HUES6 (cell line): ENCODE measurements around the gene DBNDD1.
"Not testable (repeated sequence)": the region's sequence is repeated elsewhere in the genome, so short reads cannot be mapped to it uniquely, and the experiment has no call there.

Source experiments
- H3K27ac ChIP-seq: 2 replicates; pipeline ENCODE4 v1.7.0; 2013; ENCODE audit warnings: low read depth, mild to moderate bottlenecking, low read length, inconsistent platforms
- H3K27me3 ChIP-seq: 2 replicates; pipeline ENCODE4 v1.6.1; 2013; ENCODE audit warnings: low read length; ENCODE audit not compliant: control insufficient read depth, insufficient read depth
- H3K36me3 ChIP-seq: 2 replicates; pipeline ENCODE4 v1.6.1; 2013; ENCODE audit warnings: low read length; ENCODE audit not compliant: control insufficient read depth, insufficient read depth
- H3K4me1 ChIP-seq: 2 replicates; pipeline ENCODE4 v1.6.1; 2013; ENCODE audit warnings: low read length; ENCODE audit not compliant: control insufficient read depth, insufficient read depth
- H3K4me3 ChIP-seq: 2 replicates; pipeline ENCODE4 v1.5.1; 2013; ENCODE audit warnings: low read depth, low read length
- H3K9ac ChIP-seq: one replicate; pipeline ENCODE4 v1.6.1; 2013; ENCODE audit warnings: mild to moderate bottlenecking, low read length
- H3K9me3 ChIP-seq: 2 replicates; pipeline ENCODE4 v1.6.1; 2013; ENCODE audit warnings: low read depth, low read length; ENCODE audit not compliant: control insufficient read depth, insufficient read depth

The DBNDD1 gene

GRCh38 chr16:90010676-90011507 lies 8.4 kb downstream of the DBNDD1 start:
- Histone ChIP-seq H3K9ac (no peak overlapping the region), H3K27ac (no peak overlapping the region), H3K27me3 (no peaks in the 10 kb centered on the region), H3K4me1 (peaks cover 9% of the 10 kb centered on the region; the same call in 1 of the 2 replicates), H3K4me3 (no peak overlapping the region), H3K9me3 (no peaks in the 10 kb centered on the region), H3K36me3 (peaks cover 37% of the 10 kb centered on the region)

DNA sequence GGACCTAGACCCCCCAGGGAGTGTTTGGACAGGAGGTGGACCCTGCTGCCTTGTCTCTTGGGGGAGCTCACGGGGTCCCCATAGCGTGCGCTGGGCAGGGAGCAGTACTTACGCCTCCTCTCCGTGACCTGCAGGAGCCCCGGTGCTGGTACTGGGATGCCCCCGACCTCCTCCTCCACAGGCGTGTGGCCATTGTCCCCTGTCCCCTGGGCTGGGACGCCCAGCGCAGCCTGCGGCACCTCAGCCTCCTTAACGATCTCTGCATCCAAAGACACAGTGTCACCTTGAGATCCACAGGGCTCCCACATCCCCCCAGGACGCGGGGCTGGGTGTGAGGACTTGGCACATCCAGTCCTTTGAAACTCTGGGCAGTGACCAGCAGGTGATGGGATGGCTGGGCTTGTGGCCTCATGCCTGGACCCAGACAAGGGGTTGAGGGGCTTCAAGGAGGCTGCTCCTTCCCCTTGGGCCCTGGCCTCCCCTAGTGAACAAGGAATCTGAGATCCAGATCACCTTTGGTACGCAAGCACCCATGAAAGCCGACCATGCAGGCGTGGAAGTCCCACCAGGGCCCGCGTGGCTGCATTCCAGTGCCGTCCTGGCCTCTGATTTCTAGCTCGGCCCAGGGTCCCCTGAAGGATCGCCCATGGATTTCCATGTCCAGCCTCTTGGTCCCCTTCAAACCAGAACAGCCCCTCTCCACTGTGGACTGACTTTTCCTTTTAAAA lies 9.9 kb downstream of the DBNDD1 start:
- Histone ChIP-seq H3K36me3 (peaks cover 36% of the 10 kb centered on the region), H3K4me1 (peaks cover 9% of the 10 kb centered on the region; the same call in 1 of the 2 replicates), H3K27ac (no peak overlapping the region), H3K27me3 (no peaks in the 10 kb centered on the region), H3K9ac (no peak overlapping the region), H3K9me3 (no peaks in the 10 kb centered on the region), H3K4me3 (no peak overlapping the region)

DNA sequence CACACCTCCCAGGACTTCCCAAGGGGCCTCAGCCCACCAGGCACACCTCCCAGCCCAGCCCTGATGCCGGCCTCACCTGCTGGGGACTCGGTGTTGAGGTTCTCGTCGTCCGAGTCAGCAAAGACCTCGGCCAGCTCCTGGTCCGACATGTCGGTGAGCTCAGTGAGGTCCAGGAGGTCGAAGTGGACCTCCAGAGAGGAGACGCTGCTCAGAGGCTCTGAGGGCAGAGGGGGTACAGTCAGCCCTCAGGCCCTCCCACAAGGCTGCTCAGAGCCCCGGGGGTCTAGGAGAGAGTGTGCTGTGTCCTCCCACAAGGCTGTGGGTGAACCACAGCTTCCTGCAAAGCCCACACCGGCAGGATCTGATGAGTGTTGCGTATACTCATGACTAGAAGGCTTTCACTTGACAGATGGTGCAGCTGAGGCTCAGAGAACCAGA lies 10.5 kb downstream of the DBNDD1 start:
- peaks cover 36% of the 10 kb centered on the region for H3K36me3 ChIP-seq
- H3K4me3 ChIP-seq = no peak overlapping the region
- H3K27me3 ChIP-seq = no peaks in the 10 kb centered on the region
- H3K27ac ChIP-seq = no peak overlapping the region
- H3K9ac ChIP-seq = no peak overlapping the region
- H3K9me3 ChIP-seq = no peaks in the 10 kb centered on the region
- peaks cover 9% of the 10 kb centered on the region; the same call in 1 of the 2 replicates for H3K4me1 ChIP-seq

DNA sequence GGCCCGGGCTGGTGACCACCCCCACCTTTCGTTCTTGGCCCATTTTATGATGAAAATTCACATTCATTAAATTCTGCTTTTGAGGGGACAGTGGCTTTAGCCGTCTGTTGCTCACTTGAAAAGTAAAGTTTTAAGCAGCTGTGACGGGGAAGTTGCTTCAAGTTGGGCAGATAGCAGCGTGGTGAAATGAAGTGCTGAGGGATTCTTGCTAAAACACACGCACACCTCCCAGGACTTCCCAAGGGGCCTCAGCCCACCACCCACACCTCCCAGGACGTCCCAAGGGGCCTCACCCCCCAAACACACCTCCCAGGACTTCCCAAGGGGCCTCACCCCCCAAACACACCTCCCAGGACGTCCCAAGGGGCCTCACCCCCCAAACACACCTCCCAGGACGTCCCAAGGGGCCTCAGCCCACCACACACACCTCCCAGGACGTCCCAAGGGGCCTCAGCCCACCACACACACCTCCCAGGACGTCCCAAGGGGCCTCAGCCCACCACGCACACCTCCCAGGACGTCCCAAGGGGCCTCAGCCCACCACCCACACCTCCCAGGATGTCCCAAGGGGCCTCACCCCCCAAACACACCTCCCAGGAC lies 11.5 kb downstream of the DBNDD1 start:
- not testable (repeated sequence) for H3K4me3 ChIP-seq, H3K27me3 ChIP-seq, H3K27ac ChIP-seq, H3K9me3 ChIP-seq, H3K4me1 ChIP-seq, H3K9ac ChIP-seq
- H3K36me3 ChIP-seq = peaks cover 31% of the 10 kb centered on the region

DNA sequence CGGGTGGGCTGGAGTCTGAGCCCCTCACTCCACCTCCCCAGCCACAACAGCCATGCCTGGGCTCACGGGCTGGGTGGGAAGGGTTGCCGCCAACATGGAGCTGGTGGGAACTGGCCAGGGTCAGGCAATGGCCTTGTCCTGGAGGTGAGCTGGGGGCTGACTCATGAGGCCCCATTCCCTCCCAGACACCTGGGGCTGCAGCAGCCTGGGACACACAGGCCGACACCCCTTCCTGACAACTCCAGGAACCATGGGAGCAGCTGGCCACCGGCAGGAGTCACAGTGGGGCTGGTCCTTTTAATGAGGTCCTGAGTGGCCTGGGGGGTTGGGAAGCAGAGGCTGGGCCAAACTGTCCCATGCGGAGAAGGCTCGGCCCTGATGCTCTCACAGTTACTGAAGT lies 12.2 kb downstream of the DBNDD1 start:
- no peak overlapping the region for H3K4me3 ChIP-seq
- peaks cover 29% of the 10 kb centered on the region for H3K36me3 ChIP-seq
- no peaks in the 10 kb centered on the region for H3K27me3 ChIP-seq
- H3K27ac ChIP-seq = no peak overlapping the region
- H3K9me3 ChIP-seq = no peaks in the 10 kb centered on the region
- H3K4me1 ChIP-seq = peaks cover 8% of the 10 kb centered on the region; the same call in 1 of the 2 replicates
- H3K9ac ChIP-seq = no peak overlapping the region

GRCh38 chr16:90005956-90006663 lies 13.1 kb downstream of the DBNDD1 start:
- Histone ChIP-seq H3K36me3 (peaks cover 26% of the 10 kb centered on the region), H3K4me1 (no peaks in the 10 kb centered on the region), H3K4me3 (no peak overlapping the region), H3K27ac (no peak overlapping the region), H3K27me3 (no peaks in the 10 kb centered on the region), H3K9me3 (no peaks in the 10 kb centered on the region), H3K9ac (no peak overlapping the region)

GRCh38 chr16:90004577-90004976 lies 14.7 kb downstream of the DBNDD1 start:
- Histone ChIP-seq H3K36me3 (peaks cover 26% of the 10 kb centered on the region), H3K4me3 (no peak overlapping the region), H3K27ac (no peak overlapping the region), H3K4me1 (no peaks in the 10 kb centered on the region), H3K27me3 (no peaks in the 10 kb centered on the region), H3K9me3 (no peaks in the 10 kb centered on the region), H3K9ac (no peak overlapping the region)

DNA sequence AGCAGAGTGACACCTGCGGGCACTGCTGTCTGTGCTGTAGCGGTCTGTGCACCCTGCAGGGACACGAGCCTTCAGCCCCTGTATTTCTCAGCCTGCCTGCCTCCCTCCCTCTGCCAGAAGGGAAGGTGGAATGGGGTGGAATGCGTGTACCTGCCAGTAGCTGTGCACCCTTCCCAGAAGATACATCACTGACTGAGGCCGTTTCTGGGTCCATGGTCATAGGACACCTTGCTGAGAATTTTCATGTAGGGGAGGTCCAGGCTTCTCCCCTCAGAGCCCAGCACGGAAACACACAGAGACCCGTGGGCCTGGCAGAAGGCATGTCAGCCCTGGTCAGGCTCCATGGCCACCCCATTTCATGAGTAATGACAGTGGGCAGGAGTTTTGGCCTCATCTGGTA lies 16.5 kb downstream of the DBNDD1 start:
- Histone ChIP-seq H3K36me3 (peaks cover 20% of the 10 kb centered on the region), H3K4me1 (no peaks in the 10 kb centered on the region), H3K27me3 (no peaks in the 10 kb centered on the region), H3K9me3 (no peaks in the 10 kb centered on the region), H3K4me3 (no peak overlapping the region), H3K9ac (no peak overlapping the region), H3K27ac (no peak overlapping the region)

- no peak overlapping the region for H3K9ac ChIP-seq
- no peak overlapping the region for H3K4me3 ChIP-seq
- H3K27me3 ChIP-seq = no peaks in the 10 kb centered on the region
- H3K36me3 ChIP-seq = peaks cover 15% of the 10 kb centered on the region
- H3K9me3 ChIP-seq = no peaks in the 10 kb centered on the region; the same call in 1 of the 2 replicates
- no peak overlapping the region for H3K27ac ChIP-seq
- no peaks in the 10 kb centered on the region for H3K4me1 ChIP-seq
These were observed 17.3 kb downstream of the DBNDD1 start for GRCh38 chr16:90001761-90002503.

DNA sequence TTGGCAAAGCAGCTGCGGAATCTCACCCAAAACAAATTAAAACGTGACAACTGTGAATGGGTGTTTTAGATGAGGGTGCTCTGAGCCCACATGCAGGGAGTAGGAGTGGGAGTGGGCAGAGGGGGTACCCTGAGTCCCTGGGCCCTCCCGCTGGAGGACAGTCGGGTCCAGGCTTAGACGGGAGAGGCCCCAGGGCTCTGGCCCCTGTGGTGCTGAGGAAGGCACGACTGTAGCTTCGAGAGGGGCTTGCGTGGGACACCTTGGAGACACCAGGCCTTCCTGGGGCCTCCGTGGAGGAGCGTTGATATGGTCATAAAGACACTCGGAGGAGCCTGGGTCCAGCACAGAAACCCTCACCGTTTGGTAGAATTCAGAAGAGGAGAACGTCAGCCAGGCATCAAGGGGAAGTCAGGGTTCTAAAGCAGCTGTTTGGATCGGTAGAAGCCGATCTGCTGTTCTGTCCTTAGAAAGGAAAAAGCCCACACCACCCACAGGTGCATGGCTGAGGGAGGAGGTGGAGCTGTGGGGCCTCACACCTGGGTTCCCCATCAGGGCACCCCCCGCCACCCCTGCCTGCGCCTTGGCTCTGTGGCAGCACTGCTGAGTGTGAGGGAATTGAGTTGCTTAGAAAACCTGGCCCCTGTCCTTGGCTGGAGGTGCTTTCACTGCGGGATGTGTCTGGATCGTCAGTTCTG lies 18.4 kb downstream of the DBNDD1 start:
- Histone ChIP-seq H3K4me1 (no peaks in the 10 kb centered on the region), H3K9me3 (peaks cover 8% of the 10 kb centered on the region), H3K27me3 (no peaks in the 10 kb centered on the region), H3K4me3 (no peak overlapping the region), H3K9ac (no peak overlapping the region), H3K27ac (no peak overlapping the region), H3K36me3 (peaks cover 18% of the 10 kb centered on the region)
